Liver (tissue), 9 donors: Measurements from ENCODE around the gene C10orf95. TPM values are rescaled to one million over a fixed set of nuclear protein-coding genes. Genes with fewer than 3 reads are reported as not detected.

Source experiments
- DNase-seq: peaks from one replicate; pipeline ENCODE4 v3.0.0-alpha.2; 2017; ENCODE audit warnings: low spot score
- H3K27ac ChIP-seq, 2 donors: one replicate each; pipeline ENCODE4 v1.7.0; 2013; ENCODE audit warnings: inconsistent platforms in 2 of 2, low read length in 2 of 2, control low read depth in 1 of 2, low read depth in 1 of 2, mild to moderate bottlenecking in 1 of 2
- H3K27me3 ChIP-seq, 4 donors: one replicate each; pipeline versions ENCODE4 v1.6.1 to v1.7.0; 2013; ENCODE audit warnings: low read length in 3 of 4, inconsistent platforms in 1 of 4, mild to moderate bottlenecking in 1 of 4, moderate library complexity in 1 of 4; ENCODE audit not compliant: control insufficient read depth in 4 of 4, insufficient read depth in 4 of 4
- H3K36me3 ChIP-seq, 4 donors: one replicate each; pipeline versions ENCODE4 v1.6.1 to v1.7.0; 2013; ENCODE audit warnings: low read length in 3 of 4, mild to moderate bottlenecking in 3 of 4, low read depth in 1 of 4, moderate library complexity in 1 of 4; ENCODE audit not compliant: control insufficient read depth in 4 of 4, insufficient read depth in 3 of 4
- H3K4me1 ChIP-seq, 4 donors: one replicate each; pipeline versions ENCODE4 v1.6.1 to v1.7.0; 2013; ENCODE audit warnings: low read length in 3 of 4, mild to moderate bottlenecking in 3 of 4, moderate library complexity in 1 of 4; ENCODE audit not compliant: control insufficient read depth in 4 of 4, insufficient read depth in 4 of 4
- H3K4me3 ChIP-seq, 3 donors: one replicate each; pipeline versions ENCODE4 v1.6.1 to v1.7.0; 2013; ENCODE audit warnings: low read length in 3 of 3, control low read depth in 1 of 3, low read depth in 1 of 3, mild to moderate bottlenecking in 1 of 3
- H3K9ac ChIP-seq, 2 donors: one replicate each; pipeline ENCODE4 v1.7.0; 2013; ENCODE audit warnings: low read length in 2 of 2, mild to moderate bottlenecking in 2 of 2, moderate library complexity in 2 of 2, control low read depth in 1 of 2, low read depth in 1 of 2
- H3K9me3 ChIP-seq, 4 donors: one replicate each; pipeline versions ENCODE4 v1.6.1 to v1.7.0; 2013; ENCODE audit warnings: low read length in 3 of 4; ENCODE audit not compliant: control insufficient read depth in 4 of 4
- ATF3 ChIP-seq: IDR thresholded peaks from 2 replicates; pipeline ENCODE4 v1.6.1; 2016; ENCODE audit warnings: antibody characterized with exemption
- CTCF ChIP-seq: fragments of 150-350 bp; IDR thresholded peaks from 2 replicates; pipeline ENCODE4 v1.5.1; 2017; ENCODE audit warnings: improper control_type of control experiment, low read depth, low read length; ENCODE audit not compliant: missing input control
- EGR1 ChIP-seq, 2 donors: IDR thresholded peaks; 2 replicates each; pipeline ENCODE4 v1.6.1; 2016 to 2018; ENCODE audit warnings: antibody characterized with exemption in 2 of 2, low read depth in 2 of 2
- FOXA1 ChIP-seq: IDR thresholded peaks from 2 replicates; pipeline ENCODE4 v1.6.1; 2016; ENCODE audit warnings: antibody characterized with exemption
- FOXA2 ChIP-seq: IDR thresholded peaks from 2 replicates; pipeline ENCODE4 v1.6.1; 2016; ENCODE audit warnings: antibody characterized with exemption
- GABPA ChIP-seq, 2 donors: IDR thresholded peaks in 1 of 2; conservative IDR thresholded peaks in 1 of 2; 2 replicates each; pipeline ENCODE4 v1.6.1; 2016; ENCODE audit warnings: antibody characterized with exemption in 2 of 2, mild to moderate bottlenecking in 1 of 2, moderate library complexity in 1 of 2
- HNF4A ChIP-seq, 2 donors: conservative IDR thresholded peaks; 2 replicates each; pipeline ENCODE4 v1.6.1; 2016; ENCODE audit warnings: antibody characterized with exemption in 2 of 2, mild to moderate bottlenecking in 2 of 2
- HNF4G ChIP-seq: IDR thresholded peaks from 2 replicates; pipeline ENCODE4 v1.6.1; 2016; ENCODE audit warnings: antibody characterized with exemption
- JUND ChIP-seq, 2 donors: IDR thresholded peaks; 2 replicates each; pipeline ENCODE4 v1.6.1; 2016; ENCODE audit warnings: antibody characterized with exemption in 2 of 2
- MAX ChIP-seq: IDR thresholded peaks from 2 replicates; pipeline ENCODE4 v1.6.1; 2016; ENCODE audit warnings: antibody characterized with exemption
- NR2F2 ChIP-seq: IDR thresholded peaks from 2 replicates; pipeline ENCODE4 v1.6.1; 2016; ENCODE audit warnings: antibody characterized with exemption
- RAD21 ChIP-seq, 2 donors: IDR thresholded peaks; 2 replicates each; pipeline ENCODE4 v1.6.1; 2016; ENCODE audit warnings: antibody characterized with exemption in 2 of 2, mild to moderate bottlenecking in 2 of 2
- REST ChIP-seq: IDR thresholded peaks from 2 replicates; pipeline ENCODE4 v1.6.1; 2016; ENCODE audit warnings: antibody characterized with exemption, mild to moderate bottlenecking
- RXRA ChIP-seq, 2 donors: IDR thresholded peaks; 2 replicates each; pipeline ENCODE4 v1.6.1; 2017 to 2018; ENCODE audit warnings: antibody characterized with exemption in 2 of 2, mild to moderate bottlenecking in 1 of 2
- SP1 ChIP-seq: IDR thresholded peaks from 2 replicates; pipeline ENCODE4 v1.6.1; 2018; ENCODE audit warnings: antibody characterized with exemption, mild to moderate bottlenecking
- TAF1 ChIP-seq: conservative IDR thresholded peaks from 2 replicates; pipeline ENCODE4 v1.6.1; 2016; ENCODE audit warnings: antibody characterized with exemption, mild to moderate bottlenecking
- YY1 ChIP-seq: IDR thresholded peaks from 2 replicates; pipeline ENCODE4 v1.6.1; 2016; ENCODE audit warnings: antibody characterized with exemption, mild to moderate bottlenecking
- ZBTB33 ChIP-seq: IDR thresholded peaks from 2 replicates; pipeline ENCODE4 v1.6.1; 2016; ENCODE audit warnings: antibody characterized with exemption
- WGBS: extraction: QIAGEN DNeasy Blood & Tissue Kit; methylation state at CpG from one replicate; pipeline ENCODE4 v1.1.7; 2013; 5-methylcytosine and 5-hydroxymethylcytosine counted together
- polyA plus RNA-seq, 2 donors: library from polyadenylated mRNA; stranded (reverse) in 1 of 2; unstranded in 1 of 2; fragments of 200-250 nt in 1 of 2; fragments of >200 nt in 1 of 2; fragmentation: Nextera tagmentation in 1 of 2; extraction: Ambion mirVana in 1 of 2; gene quantifications; one replicate each; pipeline versions ENCODE4 v1.2.1 to v1.2.3, GENCODE V29; 2013 to 2015
- total RNA-seq, 2 donors: library from RNA; depleted of rRNA; stranded (reverse); fragments of >200 nt; gene quantifications; one replicate each; pipeline ENCODE4 v1.2.3, GENCODE V29; 2014
- donor health status: healthy.
- donor health status: healthy.
- donor health status: healthy.
- donor health status: healthy.
- donor health status: healthy.

C10orf95 gene
- total and polyA plus RNA-seq, 4 donors: 0.09 to 0.24 TPM; not detected in 2

- Histone ChIP-seq H3K9ac (peak within 1 kb of the TSS; percentile 83 to 99), H3K27me3 (no peaks in the 10 kb centered on the region), H3K4me1 (peaks cover 0 to 35% (median 26%) of the 10 kb centered on the region in 4 donors), H3K9me3 (no peaks in the 10 kb centered on the region), H3K36me3 (peaks cover 0 to 3% (median 0%) of the 10 kb centered on the region in 4 donors), H3K4me3 (peak within 1 kb of the TSS; percentile 74 to 81 (median 76)), H3K27ac (peak within 1 kb of the TSS; percentile 28 to 66)
- under 1% methylated on average over 52 of the region's 52 CpGs for WGBS
- DNase-seq: peak; percentile 99
- TF ChIP-seq CTCF (no peak), GABPA (IDR thresholded peaks at IDR 0.05 in 1 of 2, conservative IDR thresholded peaks at IDR 0.05 in 1 of 2) (peak in 1 of 2 donors; percentile 72), FOXA1 (no peak), HNF4A (conservative IDR thresholded peaks at IDR 0.05) (peak; percentile 45 to 48), TAF1 (no peak), ATF3 (peak; percentile 31), MAX (peak; percentile 71), FOXA2 (no peak), REST (peak; percentile 87), JUND (IDR thresholded peaks at IDR 0.05) (peak in 1 of 2 donors; percentile 11), ZBTB33 (peak; percentile 96), NR2F2 (no peak), EGR1 (IDR thresholded peaks at IDR 0.05; ENCODE audit: low read depth in 2 of 2) (peak in 1 of 2 donors; percentile 41), YY1 (peak; percentile 100), SP1 (peak; percentile 81), RAD21 (IDR thresholded peaks at IDR 0.05) (peak; percentile 28 to 46), HNF4G (no peak), RXRA (IDR thresholded peaks at IDR 0.05) (peak; percentile 38 to 46)
Observed at GRCh38 chr10:102432162-102432950, 19.0 kb downstream of the C10orf95 start, which contains the start of gene CUEDC2. CUEDC2 (minus strand) TSS chr10:102432574; CDS start chr10:102425188, 7,386 bp downstream.
